ENCODE measurements around the gene TICRR. TPM values are rescaled to one million over a fixed set of nuclear protein-coding genes. Genes with fewer than 3 reads are reported as not detected.

The TICRR gene
- total and polyA plus RNA-seq, 2 of the 4 experiments (the other 2 are of a cell fraction) = 3.0 to 4.2 TPM

DNA sequence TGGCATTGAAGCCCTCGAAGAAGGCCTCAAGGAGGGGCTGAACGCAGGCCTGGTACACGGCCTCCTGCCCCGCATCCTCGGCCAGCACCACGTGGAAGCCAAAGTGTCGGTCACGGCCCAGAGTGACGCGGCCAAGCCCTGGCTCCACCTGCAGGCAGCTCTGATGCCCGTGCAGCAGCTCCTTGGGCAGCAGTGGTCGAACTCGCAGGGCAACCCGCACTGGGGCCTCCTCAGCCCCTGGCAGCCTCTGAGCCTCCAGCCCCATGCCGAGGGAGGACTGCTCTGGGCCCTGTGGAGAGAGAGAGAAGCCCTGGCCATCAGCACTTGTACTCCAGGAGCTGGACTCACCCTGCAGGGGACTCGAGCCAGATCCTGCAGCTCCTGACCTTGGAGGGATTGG lies 77.4 kb downstream of the TICRR start:
- dilution Hi-C loops (cut with HindIII; ENCODE audit: low sequenced_read_pairs, unreplicated experiment) = no loop called here
- Histone ChIP-seq H2AFZ (replicated peaks; ENCODE audit: low read length, poor library complexity) (no peak overlapping the region), H3K23ac (ENCODE audit: low read depth, low read length) (no peak overlapping the region), H2AK5ac (ENCODE audit: low read depth, low read length) (no peak overlapping the region), H3K79me1 (ENCODE audit: low read depth in 1 of 2, low read length in 2 of 2) (peaks cover 16 to 39% of the 10 kb centered on the region in 2 experiments), H3K4me1 (ENCODE audit: control insufficient read depth, insufficient read depth, low read length) (peaks cover 5% of the 10 kb centered on the region), H2BK15ac (ENCODE audit: low read depth, low read length) (no peak overlapping the region), H2BK5ac (ENCODE audit: low read depth, low read length, poor library complexity, severe bottlenecking) (no peak overlapping the region), H2BK120ac (ENCODE audit: low read depth, low read length) (no peak overlapping the region), H4K20me1 (ENCODE audit: insufficient read depth, low read length) (peaks cover 16% of the 10 kb centered on the region), H2BK20ac (ENCODE audit: low read depth, low read length) (no peak overlapping the region), H3K18ac (ENCODE audit: low read depth, low read length) (no peak overlapping the region), H4K91ac (ENCODE audit: insufficient read depth, low read depth, low read length) (no peak overlapping the region), H3K36me3 (ENCODE audit: control insufficient read depth, insufficient read depth, low read length) (peaks cover 15% of the 10 kb centered on the region), H4K8ac (ENCODE audit: low read depth in 2 of 2, low read length in 2 of 2) (no peak overlapping the region), H2AK9ac (replicated peaks; ENCODE audit: low read depth, low read length, poor library complexity) (no peak overlapping the region), H3K9me1 (ENCODE audit: insufficient read depth, low read length) (peaks cover 10% of the 10 kb centered on the region), H3K4me2 (ENCODE audit: low read depth, low read length) (no peak overlapping the region), H3K27me3 (ENCODE audit: control insufficient read depth, insufficient read depth, low read length) (no peaks in the 10 kb centered on the region), H3K14ac (replicated peaks; ENCODE audit: low read depth, low read length) (no peak overlapping the region), H3K4me3 (ENCODE audit: insufficient read depth, low read depth, low read length) (no peak overlapping the region), H3K56ac (ENCODE audit: extremely low read depth, insufficient read depth, low read length) (no peak overlapping the region), H4K5ac (ENCODE audit: low read depth, low read length) (no peak overlapping the region), H3K4ac (ENCODE audit: low read depth, low read length) (no peak overlapping the region), H3K9me3 (ENCODE audit: control insufficient read depth, insufficient read depth, low read length) (no peaks in the 10 kb centered on the region), H3K27ac (ENCODE audit: insufficient read depth, low read length) (no peak overlapping the region), H3K9ac (ENCODE audit: low read depth, low read length) (no peak overlapping the region)
- TF ChIP-seq MAFK (IDR thresholded peaks at IDR 0.05; ENCODE audit: low read depth, low read length) (no peak), RAD21 (IDR thresholded peaks at IDR 0.05; ENCODE audit: low read length) (no peak)
- ChIA-PET POLR2A (ENCODE audit: unreplicated experiment) (no interaction called here), CTCF (no interaction called here)
- intact Hi-C loops (cut with micrococcal nuclease) = no loop called here
- DNase-seq (no peak), ATAC-seq (ENCODE audit: low read depth) (no peak)
- WGBS, 2 experiments (ENCODE audit: extremely low coverage in 2 of 2, insufficient read length in 1 of 2) = 96% methylated on average over 12 of the region's 16 CpGs; no CpG with 5 or more reads in 1 of the 2 experiments
- in situ Hi-C loops (cut with MboI; ENCODE audit: low sequenced_read_pairs) = no loop called here
- BruUV-seq (replicated peaks) = no TSS peak
